Activated naive CD4-positive, alpha-beta T cell treated with anti-CD3 and anti-CD28 coated beads, Interleukin-2, amount 50 U/mL, for 24 hours (primary cell): ENCODE results near the gene SIK2.
A peak's percentile ranks its signal among the peaks of the same experiment; 100 is the strongest.
"Not testable (repeated sequence)": the region's sequence is repeated elsewhere in the genome, so short reads cannot be mapped to it uniquely, and the experiment has no call there.

Experiments used
- H3K27ac Mint-ChIP-seq: one replicate; pipeline ENCODE4 v1.8.0; 2021; ENCODE audit warnings: mild to moderate bottlenecking, mixed read lengths
- H3K27me3 Mint-ChIP-seq: one replicate; pipeline ENCODE4 v1.8.0; 2021; ENCODE audit warnings: mixed read lengths
- H3K36me3 Mint-ChIP-seq: one replicate; pipeline ENCODE4 v1.8.0; 2021; ENCODE audit warnings: mixed read lengths
- H3K4me1 Mint-ChIP-seq: one replicate; pipeline ENCODE4 v1.8.0; 2021; ENCODE audit warnings: mixed read lengths
- H3K4me3 Mint-ChIP-seq: one replicate; pipeline ENCODE4 v1.8.0; 2021; ENCODE audit warnings: mild to moderate bottlenecking, mixed read lengths
- H3K9me3 Mint-ChIP-seq: one replicate; pipeline ENCODE4 v1.8.0; 2021; ENCODE audit warnings: mixed read lengths

SIK2 gene

DNA sequence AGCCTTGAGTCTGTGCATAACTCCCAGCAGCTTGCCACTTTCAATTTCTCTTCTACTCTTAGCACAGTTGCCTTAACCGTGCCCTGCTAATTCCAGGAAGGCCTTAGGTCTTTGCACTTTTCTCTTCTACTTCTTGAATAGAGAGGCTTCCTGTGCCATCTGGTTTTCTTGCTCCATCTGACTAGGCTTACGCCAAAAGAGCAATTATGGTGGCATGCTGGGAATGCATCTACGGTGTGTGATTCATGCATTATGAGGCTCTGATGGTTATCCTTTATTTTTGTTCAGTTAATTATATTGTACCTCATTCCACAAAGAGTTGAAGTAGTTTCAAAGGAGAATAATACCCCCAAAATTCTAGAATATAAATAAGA, 29.4 kb downstream of the SIK2 start:
- H3K4me1 Mint-ChIP-seq = peaks cover 28% of the 10 kb centered on the region
- H3K27ac Mint-ChIP-seq = no peak overlapping the region
- H3K9me3 Mint-ChIP-seq = no peaks in the 10 kb centered on the region
- H3K27me3 Mint-ChIP-seq = no peaks in the 10 kb centered on the region
- H3K36me3 Mint-ChIP-seq = peaks cover 13% of the 10 kb centered on the region
- no peak overlapping the region for H3K4me3 Mint-ChIP-seq

- Mint-ChIP-seq H3K4me1 (peaks cover 30% of the 10 kb centered on the region), H3K27me3 (no peaks in the 10 kb centered on the region), H3K27ac (no peak overlapping the region), H3K9me3 (no peaks in the 10 kb centered on the region), H3K4me3 (no peak overlapping the region), H3K36me3 (peaks cover 14% of the 10 kb centered on the region)
Measured at GRCh38 chr11:111632516-111633220, 30.4 kb downstream of the SIK2 start.

DNA sequence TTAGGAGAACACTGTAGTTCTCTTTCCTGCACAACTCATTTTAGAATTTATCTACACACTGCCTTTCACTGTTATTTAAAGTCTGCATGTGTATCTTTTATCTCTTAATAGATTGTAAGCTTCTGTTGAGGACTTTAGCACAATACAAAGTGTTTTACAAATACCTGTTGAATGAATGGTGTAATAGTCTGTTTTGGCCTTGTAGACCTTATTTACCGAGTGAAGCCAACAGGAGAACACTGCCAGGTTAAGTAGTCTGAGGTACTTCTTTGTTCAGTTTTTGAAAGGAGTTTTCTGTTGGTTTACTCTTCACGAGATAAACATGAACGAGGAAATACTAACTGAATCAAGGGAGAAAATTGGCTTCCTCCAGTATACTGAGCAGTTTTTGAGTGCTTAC, 31.0 kb downstream of the SIK2 start:
- H3K9me3 Mint-ChIP-seq = no peaks in the 10 kb centered on the region
- no peak overlapping the region for H3K4me3 Mint-ChIP-seq
- H3K27me3 Mint-ChIP-seq = no peaks in the 10 kb centered on the region
- peaks cover 14% of the 10 kb centered on the region for H3K36me3 Mint-ChIP-seq
- H3K4me1 Mint-ChIP-seq = peaks cover 36% of the 10 kb centered on the region
- H3K27ac Mint-ChIP-seq = no peak overlapping the region

DNA sequence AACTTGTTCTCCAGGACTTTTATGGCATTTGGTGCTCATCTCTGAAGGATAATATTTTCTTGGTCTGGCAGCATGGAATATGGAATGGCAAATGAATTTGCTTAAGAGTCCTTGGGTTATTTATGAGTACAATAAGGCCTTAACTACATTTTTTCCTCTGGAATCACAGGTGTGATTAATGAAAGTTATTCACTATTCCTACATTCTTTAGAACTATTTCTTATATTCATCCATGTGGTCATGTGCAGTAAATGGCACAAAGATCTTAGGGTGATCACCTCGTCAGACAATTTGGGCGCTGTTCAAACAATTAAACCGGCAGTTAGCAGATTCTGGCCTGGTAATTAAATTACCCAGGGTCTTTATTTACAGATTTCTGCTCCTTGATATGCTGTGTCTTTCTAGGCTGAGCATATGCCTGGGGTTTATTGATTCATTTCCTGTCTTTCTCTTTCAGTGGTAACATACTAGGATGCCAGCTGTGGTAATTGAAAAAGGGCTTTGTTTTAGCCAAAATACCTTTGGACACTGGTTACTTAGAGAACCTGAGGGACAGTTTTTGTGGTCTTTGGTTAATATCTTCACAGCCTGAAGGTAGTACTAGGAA, 31.6 kb downstream of the SIK2 start:
- Mint-ChIP-seq H3K9me3 (no peaks in the 10 kb centered on the region), H3K27me3 (no peaks in the 10 kb centered on the region), H3K4me1 (peaks cover 39% of the 10 kb centered on the region), H3K27ac (peak overlapping the region; percentile 30), H3K36me3 (peaks cover 13% of the 10 kb centered on the region), H3K4me3 (no peak overlapping the region)

GRCh38 chr11:111634981-111635705, 32.9 kb downstream of the SIK2 start:
- H3K36me3 Mint-ChIP-seq = peaks cover 9% of the 10 kb centered on the region
- no peaks in the 10 kb centered on the region for H3K27me3 Mint-ChIP-seq
- H3K27ac Mint-ChIP-seq = no peak overlapping the region
- no peaks in the 10 kb centered on the region for H3K9me3 Mint-ChIP-seq
- peaks cover 39% of the 10 kb centered on the region for H3K4me1 Mint-ChIP-seq
- H3K4me3 Mint-ChIP-seq = no peak overlapping the region

DNA sequence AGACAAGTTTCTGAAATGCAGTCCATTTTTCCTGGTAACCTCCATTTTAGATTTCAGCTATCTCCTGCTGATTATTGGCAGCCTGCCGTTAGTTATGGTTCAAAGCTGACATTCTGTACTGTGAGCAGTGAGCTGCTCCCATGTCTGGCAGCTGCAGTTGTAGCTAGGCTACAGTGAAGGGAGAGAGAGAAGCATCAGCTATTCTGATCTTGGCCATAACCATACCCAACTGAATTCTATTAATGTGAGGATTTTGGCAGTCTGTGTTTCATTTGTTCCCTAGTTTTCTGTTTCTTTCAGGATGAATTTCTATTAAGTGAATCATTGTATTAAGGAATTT, 33.4 kb downstream of the SIK2 start:
- no peaks in the 10 kb centered on the region for H3K27me3 Mint-ChIP-seq
- no peaks in the 10 kb centered on the region for H3K9me3 Mint-ChIP-seq
- H3K27ac Mint-ChIP-seq = no peak overlapping the region
- peaks cover 11% of the 10 kb centered on the region for H3K36me3 Mint-ChIP-seq
- peaks cover 39% of the 10 kb centered on the region for H3K4me1 Mint-ChIP-seq
- H3K4me3 Mint-ChIP-seq = no peak overlapping the region

GRCh38 chr11:111637885-111638284, 35.6 kb downstream of the SIK2 start:
- no peak overlapping the region for H3K4me3 Mint-ChIP-seq
- H3K36me3 Mint-ChIP-seq = peaks cover 20% of the 10 kb centered on the region
- H3K9me3 Mint-ChIP-seq = no peaks in the 10 kb centered on the region
- H3K27ac Mint-ChIP-seq = no peak overlapping the region
- H3K4me1 Mint-ChIP-seq = peaks cover 39% of the 10 kb centered on the region
- no peaks in the 10 kb centered on the region for H3K27me3 Mint-ChIP-seq

GRCh38 chr11:111639226-111639925, 37.1 kb downstream of the SIK2 start:
- H3K4me1 Mint-ChIP-seq = peaks cover 27% of the 10 kb centered on the region
- no peak overlapping the region for H3K4me3 Mint-ChIP-seq
- H3K27me3 Mint-ChIP-seq = no peaks in the 10 kb centered on the region
- H3K9me3 Mint-ChIP-seq = no peaks in the 10 kb centered on the region
- no peak overlapping the region for H3K27ac Mint-ChIP-seq
- peaks cover 21% of the 10 kb centered on the region for H3K36me3 Mint-ChIP-seq

- Mint-ChIP-seq H3K36me3 (peaks cover 17% of the 10 kb centered on the region), H3K4me3 (no peak overlapping the region), H3K4me1 (peaks cover 15% of the 10 kb centered on the region), H3K27me3 (no peaks in the 10 kb centered on the region), H3K27ac (no peak overlapping the region), H3K9me3 (no peaks in the 10 kb centered on the region)
Measured at GRCh38 chr11:111641339-111642015, 39.2 kb downstream of the SIK2 start.

- no peak overlapping the region for H3K27ac Mint-ChIP-seq
- no peaks in the 10 kb centered on the region for H3K27me3 Mint-ChIP-seq
- H3K4me1 Mint-ChIP-seq = peaks cover 13% of the 10 kb centered on the region
- peaks cover 17% of the 10 kb centered on the region for H3K36me3 Mint-ChIP-seq
- no peaks in the 10 kb centered on the region for H3K9me3 Mint-ChIP-seq
- H3K4me3 Mint-ChIP-seq = no peak overlapping the region
Measured at GRCh38 chr11:111642542-111642941, 40.3 kb downstream of the SIK2 start.

- peaks cover 13% of the 10 kb centered on the region for H3K36me3 Mint-ChIP-seq
- H3K4me1 Mint-ChIP-seq = no peaks in the 10 kb centered on the region
- no peaks in the 10 kb centered on the region for H3K27me3 Mint-ChIP-seq
- H3K9me3 Mint-ChIP-seq = no peaks in the 10 kb centered on the region
- no peak overlapping the region for H3K27ac Mint-ChIP-seq
- H3K4me3 Mint-ChIP-seq = no peak overlapping the region
Measured at GRCh38 chr11:111644922-111645321, 42.7 kb downstream of the SIK2 start.

DNA sequence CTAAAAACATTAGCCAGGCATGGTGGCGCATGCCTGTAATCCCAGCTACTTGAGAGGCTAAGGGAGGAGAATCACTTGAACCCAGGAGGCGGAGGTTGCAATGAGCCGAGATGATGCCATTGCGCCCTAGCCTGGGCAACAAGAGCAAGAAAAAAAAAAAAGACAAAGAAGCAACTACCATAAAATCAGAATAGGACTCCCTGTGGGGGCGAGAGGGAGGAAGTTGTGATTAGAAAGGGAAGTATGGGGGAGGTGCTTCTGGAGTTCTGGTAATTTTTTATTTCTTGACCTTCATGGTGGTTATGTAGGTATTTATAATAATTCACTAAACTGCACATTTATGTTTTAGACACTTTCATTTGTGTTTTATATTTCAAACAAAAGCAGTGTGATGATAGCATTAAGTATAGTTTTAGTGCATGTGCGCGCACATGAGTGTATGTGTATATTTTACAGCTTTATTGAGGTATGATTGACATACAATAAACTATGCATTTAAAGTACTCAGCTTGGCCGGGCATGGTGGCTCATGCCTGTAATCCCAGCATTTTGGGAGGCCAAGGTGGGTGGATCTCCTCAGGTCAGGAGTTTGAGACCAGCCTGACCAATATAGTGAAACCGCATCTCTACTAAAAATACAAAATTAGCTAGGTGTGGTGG, 43.5 kb downstream of the SIK2 start:
- Mint-ChIP-seq H3K27me3 (no peaks in the 10 kb centered on the region), H3K27ac (no peak overlapping the region), H3K36me3 (peaks cover 12% of the 10 kb centered on the region), H3K9me3 (no peaks in the 10 kb centered on the region), H3K4me3 (no peak overlapping the region), H3K4me1 (no peaks in the 10 kb centered on the region)

GRCh38 chr11:111651336-111651735, 49.1 kb downstream of the SIK2 start:
- not testable (repeated sequence) for H3K4me3 Mint-ChIP-seq, H3K9me3 Mint-ChIP-seq, H3K27ac Mint-ChIP-seq, H3K4me1 Mint-ChIP-seq, H3K27me3 Mint-ChIP-seq
- peaks cover 12% of the 10 kb centered on the region for H3K36me3 Mint-ChIP-seq

- Mint-ChIP-seq H3K36me3 (peaks cover 10% of the 10 kb centered on the region), H3K27ac (no peak overlapping the region), H3K27me3 (no peaks in the 10 kb centered on the region), H3K9me3 (no peaks in the 10 kb centered on the region), H3K4me3 (no peak overlapping the region), H3K4me1 (no peaks in the 10 kb centered on the region)
Measured at GRCh38 chr11:111652184-111652583, 49.9 kb downstream of the SIK2 start.

DNA sequence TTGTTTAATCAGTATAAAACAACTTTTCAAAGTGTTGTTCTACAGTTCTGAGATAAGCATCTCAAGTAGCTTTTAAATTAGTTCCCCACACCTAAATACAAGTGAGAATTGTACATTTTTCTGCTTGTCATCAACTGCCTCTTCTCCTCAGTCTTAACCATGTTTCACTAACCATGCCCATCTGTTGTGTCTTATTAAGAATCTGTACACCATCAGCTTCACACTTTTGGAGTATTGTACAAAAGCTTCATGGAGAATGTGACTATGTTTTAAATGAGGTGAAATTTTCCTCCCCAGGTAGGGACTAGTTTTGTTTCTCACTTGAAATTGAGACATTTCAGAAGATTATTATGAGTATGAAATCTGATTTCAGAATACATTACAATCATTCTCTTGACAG, 52.4 kb downstream of the SIK2 start:
- no peaks in the 10 kb centered on the region for H3K9me3 Mint-ChIP-seq
- no peak overlapping the region for H3K4me3 Mint-ChIP-seq
- peaks cover 10% of the 10 kb centered on the region for H3K36me3 Mint-ChIP-seq
- H3K27ac Mint-ChIP-seq = no peak overlapping the region
- no peaks in the 10 kb centered on the region for H3K4me1 Mint-ChIP-seq
- H3K27me3 Mint-ChIP-seq = no peaks in the 10 kb centered on the region
